ENCODE results near the gene HORMAD1. TPM values are rescaled to one million over a fixed set of nuclear protein-coding genes. Genes with fewer than 3 reads are reported as not detected.
"Not testable (repeated sequence)": the region's sequence is repeated elsewhere in the genome, so short reads cannot be mapped to it uniquely, and the experiment has no call there.

HORMAD1 gene
- total RNA-seq, 1 experiment from 2014 or later = not detected

- no peak for DNase-seq
- H3K4me3 ChIP-seq (ENCODE audit: insufficient read depth, low read depth, low read length) = no peak overlapping the region
- H3K36me3 ChIP-seq (replicated peaks; ENCODE audit: control insufficient read depth, insufficient read depth, low read length) = no peaks in the 10 kb centered on the region; the same call in 1 of the 2 replicates
Observed at GRCh38 chr1:150678988-150679387, 41.7 kb downstream of the HORMAD1 start.

GRCh38 chr1:150674881-150675280, 45.8 kb downstream of the HORMAD1 start:
- no peak for DNase-seq
- H3K36me3 ChIP-seq (replicated peaks; ENCODE audit: control insufficient read depth, insufficient read depth, low read length) = no peaks in the 10 kb centered on the region; the same call in 1 of the 2 replicates
- H3K4me3 ChIP-seq (ENCODE audit: insufficient read depth, low read depth, low read length) = no peak overlapping the region
- H3K27me3 ChIP-seq (ENCODE audit: control insufficient read depth, insufficient read depth, low read length) = no peaks in the 10 kb centered on the region

More at GRCh38 chr1:150678988-150679387, 41.7 kb downstream of the HORMAD1 start:
- H3K27me3 ChIP-seq (ENCODE audit: control insufficient read depth, insufficient read depth, low read length) = no peaks in the 10 kb centered on the region

- peaks cover 7% of the 10 kb centered on the region for H3K36me3 ChIP-seq (replicated peaks; ENCODE audit: control insufficient read depth, insufficient read depth, low read length)
- no peak for DNase-seq
- no peak overlapping the region for H3K4me3 ChIP-seq (ENCODE audit: insufficient read depth, low read depth, low read length)
- H3K27me3 ChIP-seq (ENCODE audit: control insufficient read depth, insufficient read depth, low read length) = no peaks in the 10 kb centered on the region
Observed at GRCh38 chr1:150663321-150663720, 57.4 kb downstream of the HORMAD1 start.

GRCh38 chr1:150662811-150663210, 57.9 kb downstream of the HORMAD1 start:
- H3K36me3 ChIP-seq (replicated peaks; ENCODE audit: control insufficient read depth, insufficient read depth, low read length) = peaks cover 7% of the 10 kb centered on the region
- no peaks in the 10 kb centered on the region for H3K27me3 ChIP-seq (ENCODE audit: control insufficient read depth, insufficient read depth, low read length)
- no peak for DNase-seq
- H3K4me3 ChIP-seq (ENCODE audit: insufficient read depth, low read depth, low read length) = no peak overlapping the region

GRCh38 chr1:150661156-150661555, 59.5 kb downstream of the HORMAD1 start:
- Histone ChIP-seq H3K27me3 (ENCODE audit: control insufficient read depth, insufficient read depth, low read length) (no peaks in the 10 kb centered on the region), H3K36me3 (replicated peaks; ENCODE audit: control insufficient read depth, insufficient read depth, low read length) (peaks cover 7% of the 10 kb centered on the region), H3K4me3 (ENCODE audit: insufficient read depth, low read depth, low read length) (no peak overlapping the region)
- no peak for DNase-seq

- Histone ChIP-seq H3K4me3 (ENCODE audit: insufficient read depth, low read depth, low read length) (no peak overlapping the region), H3K27me3 (ENCODE audit: control insufficient read depth, insufficient read depth, low read length) (no peaks in the 10 kb centered on the region), H3K36me3 (replicated peaks; ENCODE audit: control insufficient read depth, insufficient read depth, low read length) (peaks cover 7% of the 10 kb centered on the region)
- no peak for DNase-seq
Observed at GRCh38 chr1:150660584-150660983, 60.1 kb downstream of the HORMAD1 start.

- not testable (repeated sequence) for DNase-seq; H3K36me3 ChIP-seq (replicated peaks; ENCODE audit: control insufficient read depth, insufficient read depth, low read length); H3K27me3 ChIP-seq (ENCODE audit: control insufficient read depth, insufficient read depth, low read length); H3K4me3 ChIP-seq (ENCODE audit: insufficient read depth, low read depth, low read length)
Observed at GRCh38 chr1:150657064-150657463, 63.6 kb downstream of the HORMAD1 start.

GRCh38 chr1:150654635-150655034, 66.1 kb downstream of the HORMAD1 start:
- not testable (repeated sequence) for H3K36me3 ChIP-seq (replicated peaks; ENCODE audit: control insufficient read depth, insufficient read depth, low read length); DNase-seq; H3K4me3 ChIP-seq (ENCODE audit: insufficient read depth, low read depth, low read length); H3K27me3 ChIP-seq (ENCODE audit: control insufficient read depth, insufficient read depth, low read length)

- Histone ChIP-seq H3K4me3 (ENCODE audit: insufficient read depth, low read depth, low read length) (no peak overlapping the region), H3K27me3 (ENCODE audit: control insufficient read depth, insufficient read depth, low read length) (no peaks in the 10 kb centered on the region), H3K36me3 (replicated peaks; ENCODE audit: control insufficient read depth, insufficient read depth, low read length) (peaks cover 7% of the 10 kb centered on the region)
- no peak for DNase-seq
Observed at GRCh38 chr1:150650193-150650592, 70.5 kb downstream of the HORMAD1 start.

- DNase-seq = no peak
- Histone ChIP-seq H3K4me3 (ENCODE audit: insufficient read depth, low read depth, low read length) (no peak overlapping the region), H3K36me3 (replicated peaks; ENCODE audit: control insufficient read depth, insufficient read depth, low read length) (peaks cover 7% of the 10 kb centered on the region), H3K27me3 (ENCODE audit: control insufficient read depth, insufficient read depth, low read length) (no peaks in the 10 kb centered on the region)
Observed at GRCh38 chr1:150649441-150650075, 71.1 kb downstream of the HORMAD1 start.

Other genes with a start within 250 kb of the HORMAD1 start
- 65.3 and 76.9 TPM in 2 replicates for gene TARS2, start 233.5 kb downstream of the HORMAD1 start, total RNA-seq (2014; rRNA removed; shearing (Covaris generic))
- gene ECM1, start 212.8 kb downstream of the HORMAD1 start, total RNA-seq (2014; rRNA removed; shearing (Covaris generic)) = 1.9 and 3.6 TPM in 2 replicates
- 1.7 and 2.6 TPM in 2 replicates for gene FALEC, start 205.1 kb downstream of the HORMAD1 start, total RNA-seq (2014; rRNA removed; shearing (Covaris generic))
- 4.2 and 8.1 TPM in 2 replicates for gene ADAMTSL4, start 171.5 kb downstream of the HORMAD1 start, total RNA-seq (2014; rRNA removed; shearing (Covaris generic))
- 165 and 234 TPM in 2 replicates for gene MCL1, start 141.3 kb downstream of the HORMAD1 start, total RNA-seq (2014; rRNA removed; shearing (Covaris generic))
- gene ENSA, start 91.3 kb downstream of the HORMAD1 start, total RNA-seq (2014; rRNA removed; shearing (Covaris generic)) = 373 and 448 TPM in 2 replicates
- gene GOLPH3L, start 23.7 kb downstream of the HORMAD1 start, total RNA-seq (2014; rRNA removed; shearing (Covaris generic)) = 24.0 and 33.5 TPM in 2 replicates
- gene CTSS, start 44.9 kb upstream of the HORMAD1 start, total RNA-seq (2014; rRNA removed; shearing (Covaris generic)) = not detected in 2 replicates
- gene CTSK, start 87.4 kb upstream of the HORMAD1 start, total RNA-seq (2014; rRNA removed; shearing (Covaris generic)) = 170 and 277 TPM in 2 replicates
- 38.6 and 53.4 TPM in 2 replicates for gene ARNT, start 155.7 kb upstream of the HORMAD1 start, total RNA-seq (2014; rRNA removed; shearing (Covaris generic))
- not detected in 2 replicates for gene CTXND2, start 166.2 kb upstream of the HORMAD1 start, total RNA-seq (2014; rRNA removed; shearing (Covaris generic))
- 67.9 and 74.9 TPM in 2 replicates for gene SETDB1, start 205.5 kb upstream of the HORMAD1 start, total RNA-seq (2014; rRNA removed; shearing (Covaris generic))

Data from H7 (cell line).